NOMO-1 treated with dmso at 0.1 percent for 144 hours (cell line): Measurements from ENCODE around the gene WFDC10A.
"Not testable (repeated sequence)": the region's sequence is repeated elsewhere in the genome, so short reads cannot be mapped to it uniquely, and the experiment has no call there.

ENCODE experiments used
- DNase-seq: peaks from one replicate; lab custom pipeline; 2025; ENCODE audit not compliant: unreplicated experiment; lab: John Stamatoyannopoulos, UW

The WFDC10A gene

DNA sequence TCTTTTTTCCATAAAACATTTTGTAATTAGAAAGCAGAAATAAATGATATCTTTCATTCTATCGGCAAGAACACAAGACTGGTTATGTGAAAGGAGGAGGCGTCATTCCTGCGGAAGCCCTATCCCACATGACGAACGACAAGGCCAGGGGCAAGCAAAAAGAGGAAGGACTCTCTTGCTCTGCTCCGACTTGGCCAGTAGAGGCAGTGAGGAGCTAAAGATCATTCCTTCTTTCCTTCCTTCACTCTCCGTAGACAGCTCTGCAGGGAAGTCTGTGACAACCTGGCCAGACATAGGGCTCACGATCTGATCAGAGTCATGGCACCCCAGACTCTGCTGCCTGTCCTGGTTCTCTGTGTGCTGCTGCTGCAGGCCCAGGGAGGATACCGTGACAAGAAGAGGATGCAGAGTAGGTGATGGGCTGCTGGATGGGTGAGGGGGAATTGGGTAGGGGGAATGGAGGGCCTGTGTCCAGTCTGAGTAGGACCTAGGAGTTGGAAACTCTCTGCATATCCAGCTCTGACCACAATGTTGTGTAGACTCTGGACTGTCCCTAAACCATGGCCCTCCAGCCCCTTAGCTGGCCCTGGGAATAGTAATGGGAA lies at the start of gene WFDC10A:
Gene WFDC10A (plus strand): TSS at position 244 of the 605 bp plus-strand sequence. CDS start 75 bp downstream, at position 319.
- peak; percentile 70 for DNase-seq

DNA sequence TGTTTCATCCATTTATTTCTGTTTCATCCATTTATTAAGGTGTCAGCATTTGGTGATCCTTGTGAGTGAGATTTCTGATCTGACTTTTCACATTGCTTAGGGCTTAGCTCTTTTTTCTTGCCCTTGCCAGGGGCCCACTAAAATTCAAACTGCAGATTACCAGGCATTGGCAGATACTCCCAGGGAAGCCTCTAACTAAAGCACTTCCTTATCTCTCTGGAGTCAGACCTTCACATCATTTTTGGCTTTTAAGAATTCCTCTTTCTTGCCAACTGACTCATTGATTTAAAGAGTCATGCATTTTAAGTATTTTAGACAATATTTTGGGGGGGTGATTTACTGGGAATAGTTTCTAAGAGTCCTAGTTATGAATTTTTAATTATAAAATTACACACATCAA lies 47.8 kb upstream of the WFDC10A start:
- DNase-seq: no peak

- DNase-seq: no peak
These were observed 46.0 kb upstream of the WFDC10A start for GRCh38 chr20:45583502-45583901.

- not testable (repeated sequence) for DNase-seq
These were observed 45.2 kb upstream of the WFDC10A start for GRCh38 chr20:45584294-45584693.

DNA sequence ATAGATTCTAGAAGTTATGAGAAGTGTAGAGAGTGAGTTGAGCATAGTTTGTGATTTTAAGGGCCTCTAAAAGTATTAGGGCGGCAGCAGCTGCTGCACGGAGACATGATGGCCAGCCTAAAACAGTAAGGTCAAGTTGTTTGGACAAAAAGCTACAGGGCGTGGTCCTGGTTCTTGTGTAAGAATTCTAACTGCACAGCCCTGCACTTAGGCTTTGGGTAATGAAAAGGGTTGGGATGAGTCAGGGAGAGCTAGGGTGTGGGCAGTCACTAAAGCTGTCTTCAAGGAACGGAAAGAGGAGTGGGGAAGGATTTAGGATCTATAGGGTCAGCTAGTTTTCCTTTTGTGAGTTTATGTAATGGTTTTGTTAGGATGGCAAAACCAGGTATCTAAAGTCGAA lies 43.6 kb upstream of the WFDC10A start:
- DNase-seq: not testable (repeated sequence)

GRCh38 chr20:45588800-45589199 lies 40.7 kb upstream of the WFDC10A start:
- DNase-seq: no peak

DNA sequence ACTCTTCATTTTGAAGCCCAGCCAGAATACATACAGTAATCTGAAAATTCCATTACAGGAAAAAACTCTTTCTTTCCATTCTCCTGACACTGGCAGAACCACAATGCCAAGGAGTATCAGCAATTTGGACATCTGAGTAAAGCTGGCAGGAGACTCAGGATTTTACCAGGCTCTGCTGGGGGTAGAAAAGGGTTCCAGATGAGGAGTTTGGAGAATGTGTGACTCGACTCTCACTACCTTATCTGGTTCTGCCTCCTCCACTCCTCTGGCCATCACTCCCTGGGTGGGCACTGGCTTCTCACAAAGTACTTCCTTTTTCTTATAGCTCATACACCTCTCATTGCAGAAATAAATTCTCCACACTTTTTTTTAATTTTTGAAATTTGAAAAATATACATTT lies 39.8 kb upstream of the WFDC10A start:
- DNase-seq: no peak

GRCh38 chr20:45592574-45593189 lies 36.9 kb upstream of the WFDC10A start:
- DNase-seq: peak; percentile 36

GRCh38 chr20:45593498-45593897 lies 36.0 kb upstream of the WFDC10A start:
- no peak for DNase-seq

- DNase-seq: no peak
These were observed 34.3 kb upstream of the WFDC10A start for GRCh38 chr20:45595235-45595634.

DNA sequence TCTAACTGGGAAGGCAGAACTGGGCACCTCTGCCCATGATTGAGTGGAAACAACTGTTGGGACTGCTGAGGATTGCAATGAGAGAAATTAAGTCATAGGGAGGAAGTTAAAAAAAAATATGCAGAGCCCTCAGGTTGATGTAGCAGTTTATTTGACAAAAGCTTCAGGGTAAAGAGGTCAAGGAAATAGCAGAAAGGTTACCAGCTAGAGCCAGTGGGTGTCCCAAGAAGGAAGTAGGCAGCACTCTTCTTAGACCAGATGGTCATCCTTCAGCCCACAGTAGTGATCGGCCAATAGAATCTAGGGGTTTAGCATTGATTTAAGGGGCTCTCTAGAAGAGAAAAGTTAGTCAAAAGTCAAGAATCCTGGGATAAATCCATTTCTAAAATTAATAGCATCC lies 21.7 kb upstream of the WFDC10A start:
- no peak for DNase-seq

GRCh38 chr20:45611054-45611453 lies 18.5 kb upstream of the WFDC10A start:
- DNase-seq: no peak

- no peak for DNase-seq
These were observed 17.2 kb upstream of the WFDC10A start for GRCh38 chr20:45612314-45612713.

GRCh38 chr20:45617591-45617990 lies 11.9 kb upstream of the WFDC10A start:
- no peak for DNase-seq

DNA sequence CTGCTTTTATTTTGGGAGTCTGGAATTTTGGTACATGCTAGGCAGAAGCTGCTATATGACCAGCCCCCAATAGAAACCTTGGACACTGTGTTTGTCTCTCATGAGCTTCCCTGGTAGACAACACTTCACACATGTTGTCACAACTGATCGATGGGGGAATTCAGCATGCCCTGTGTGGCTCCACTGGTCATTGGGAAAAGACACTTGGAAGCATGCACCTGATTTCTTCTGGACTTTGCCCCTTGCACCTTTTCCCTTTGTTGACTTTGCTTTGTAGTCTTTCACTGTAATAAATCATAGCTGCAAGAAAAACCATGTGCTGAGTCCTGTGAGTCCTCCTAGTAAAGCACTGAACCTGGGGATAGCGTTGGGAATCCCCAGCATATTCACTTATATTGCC lies 7.9 kb upstream of the WFDC10A start:
- no peak for DNase-seq

- DNase-seq: no peak
These were observed 3.0 kb upstream of the WFDC10A start for GRCh38 chr20:45626540-45626939.

GRCh38 chr20:45630371-45630770 lies 832 bp downstream of the WFDC10A start:
- DNase-seq: no peak

DNA sequence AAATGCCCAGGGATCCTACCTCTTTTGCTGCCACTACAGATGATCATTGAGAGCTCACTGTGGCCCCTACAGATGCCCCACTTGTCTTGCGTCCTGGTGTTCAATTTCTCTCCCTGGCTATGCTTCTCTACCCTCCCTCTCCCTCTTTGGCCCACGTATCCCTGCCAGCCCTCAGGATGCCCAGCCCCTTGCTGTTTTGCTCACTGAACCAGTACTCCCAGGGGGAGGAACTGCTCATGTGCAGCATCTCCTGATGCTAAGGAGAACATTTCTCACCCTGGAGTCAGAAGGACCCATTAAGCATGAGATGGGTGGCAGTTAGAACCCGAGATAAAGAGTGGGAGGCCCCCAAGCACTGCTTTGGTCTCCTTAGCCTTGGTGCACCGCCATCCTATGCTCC lies 1.6 kb downstream of the WFDC10A start, which contains the start of gene WFDC9:
Gene WFDC9 (minus strand): TSS at position 101 of the 400 bp plus-strand sequence. CDS start 21,103 bp downstream, outside the sequence.
- no peak for DNase-seq

DNA sequence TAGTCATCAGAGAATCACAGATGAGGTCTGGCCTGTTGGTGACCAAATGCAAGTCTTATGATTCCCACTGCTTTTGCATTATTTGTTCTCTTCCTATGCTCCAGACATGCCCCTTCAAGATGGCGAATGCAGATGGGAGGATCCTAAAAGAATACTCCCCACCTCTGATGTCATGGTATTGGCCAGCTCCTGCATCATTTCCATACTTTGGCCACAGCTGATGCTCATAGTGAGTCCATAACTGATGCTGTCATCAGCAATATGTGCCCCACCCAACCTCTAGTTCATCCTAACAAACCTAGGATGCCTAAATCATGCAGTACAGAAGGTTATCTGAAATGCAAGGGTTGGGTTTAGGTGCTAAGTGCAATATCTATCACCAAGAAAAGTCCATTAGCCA lies 7.0 kb downstream of the WFDC10A start:
- DNase-seq: no peak

GRCh38 chr20:45639687-45640086 lies 10.1 kb downstream of the WFDC10A start:
- DNase-seq: no peak

DNA sequence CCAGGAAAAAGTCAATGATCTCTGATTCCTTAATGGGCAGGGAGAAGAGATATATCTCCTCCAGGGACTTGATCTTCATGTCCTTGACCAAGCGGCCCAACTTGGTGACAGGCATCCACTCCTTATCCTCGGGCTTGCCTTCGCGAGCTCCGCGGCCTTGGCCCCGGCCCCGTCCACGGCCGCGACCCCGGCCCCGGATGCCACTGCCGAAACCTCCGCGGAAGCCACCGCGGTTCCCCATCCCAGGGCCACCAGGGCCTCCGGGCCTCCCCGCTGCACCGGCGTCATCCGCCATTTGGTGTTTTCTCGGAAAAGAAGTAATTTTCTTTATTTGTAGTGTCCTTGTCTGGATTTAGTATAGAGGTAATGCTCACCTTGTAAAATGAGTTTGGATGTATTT lies 11.5 kb downstream of the WFDC10A start:
- DNase-seq: not testable (repeated sequence)

DNA sequence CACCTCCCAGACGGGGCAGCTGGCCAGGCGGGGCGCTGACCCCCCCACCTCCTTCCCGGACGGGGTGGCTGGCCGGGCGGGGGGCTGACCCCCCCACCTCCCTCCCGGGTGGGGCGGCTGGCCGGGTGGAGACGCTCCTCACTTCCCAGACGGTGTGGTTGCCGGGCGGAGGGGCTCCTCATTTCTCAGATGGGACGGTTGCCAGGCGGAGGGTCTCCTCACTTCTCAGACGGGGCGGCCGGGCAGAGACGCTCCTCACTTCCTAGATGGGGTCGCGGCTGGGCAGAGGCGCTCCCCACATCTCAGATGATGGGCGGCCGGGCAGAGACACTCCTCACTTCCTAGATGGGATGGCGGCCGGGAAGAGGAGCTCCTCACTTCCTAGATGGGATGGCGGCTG lies 16.3 kb downstream of the WFDC10A start:
- DNase-seq: not testable (repeated sequence)

- no peak for DNase-seq
These were observed 17.3 kb downstream of the WFDC10A start for GRCh38 chr20:45646875-45647274.
